Fibroblast of lung (primary cell): Measurements from ENCODE around the gene MGST2. TPM values are rescaled to one million over a fixed set of nuclear protein-coding genes. Genes with fewer than 3 reads are reported as not detected.

Experiments used
- DNase-seq, 2 donors: peaks; one replicate each; pipeline versions ENCODE4 v3.0.0 to v3.0.0-alpha.2; 2010; ENCODE audit warnings: low read depth in 2 of 2
- H2AFZ ChIP-seq: 2 replicates; pipeline ENCODE4 v1.5.1; 2012; ENCODE audit warnings: low read length, control low read depth, inconsistent platforms
- H3K27ac ChIP-seq: 2 replicates; pipeline ENCODE4 v1.5.1; 2011; ENCODE audit warnings: low read length, control low read depth; ENCODE audit not compliant: insufficient read depth
- H3K27me3 ChIP-seq: 2 replicates; pipeline ENCODE4 v1.5.1; 2011; ENCODE audit warnings: mild to moderate bottlenecking, low read length; ENCODE audit not compliant: control insufficient read depth, insufficient read depth
- H3K36me3 ChIP-seq: 2 replicates; pipeline ENCODE4 v1.5.1; 2011; ENCODE audit warnings: low read length; ENCODE audit not compliant: control insufficient read depth, insufficient read depth
- H3K4me1 ChIP-seq: 2 replicates; pipeline ENCODE4 v1.5.1; 2011; ENCODE audit warnings: low read length; ENCODE audit not compliant: control insufficient read depth, insufficient read depth; ENCODE audit errors: extremely low read depth
- H3K4me2 ChIP-seq: 2 replicates; pipeline ENCODE4 v1.5.1; 2011; ENCODE audit warnings: low read length, control low read depth; ENCODE audit not compliant: insufficient read depth; ENCODE audit errors: extremely low read depth
- H3K4me3 ChIP-seq, 4 experiments: fragments of 200-600 bp in 1 of 4; sonication (generic) in 1 of 4; replicated peaks in 1 of 4; 2 replicates each; pipeline ENCODE4 v1.5.1; 2011 to 2016; ENCODE audit warnings: low read length in 4 of 4, low read depth in 3 of 4, mild to moderate bottlenecking in 3 of 4, control low read depth in 2 of 4, inconsistent platforms in 1 of 4, mixed read lengths in 1 of 4; ENCODE audit not compliant: insufficient read depth in 1 of 4; ENCODE audit errors: control extremely low read depth in 1 of 4
- H3K79me2 ChIP-seq: 2 replicates; pipeline ENCODE4 v1.5.1; 2012; ENCODE audit warnings: mild to moderate bottlenecking, low read length, inconsistent platforms; ENCODE audit not compliant: control insufficient read depth, insufficient read depth
- H3K9ac ChIP-seq: 2 replicates; pipeline ENCODE4 v1.5.1; 2011; ENCODE audit warnings: mild to moderate bottlenecking, low read length, control low read depth; ENCODE audit not compliant: insufficient read depth
- H3K9me3 ChIP-seq: 2 replicates; pipeline ENCODE4 v1.5.1; 2012; ENCODE audit warnings: low read depth, low read length; ENCODE audit not compliant: control insufficient read depth, insufficient read depth
- H4K20me1 ChIP-seq: 2 replicates; pipeline ENCODE4 v1.5.1; 2011; ENCODE audit warnings: low read length; ENCODE audit not compliant: control insufficient read depth, insufficient read depth; ENCODE audit errors: extremely low read depth
- CTCF ChIP-seq, 2 donors: IDR thresholded peaks in 1 of 2; conservative IDR thresholded peaks in 1 of 2; 1 replicate in 1 of 2; 2 replicates in 1 of 2; pipeline ENCODE4 v1.5.1; 2011 to 2012; ENCODE audit warnings: low read length in 2 of 2, control low read depth in 1 of 2, inconsistent platforms in 1 of 2, low read depth in 1 of 2, mild to moderate bottlenecking in 1 of 2
- EZH2 ChIP-seq: IDR thresholded peaks from 2 replicates; pipeline ENCODE4 v1.5.1; 2012; ENCODE audit warnings: low read length, control low read depth, mild to moderate bottlenecking; ENCODE audit errors: missing control alignments
- polyA plus RNA-seq, 2 donors: library from polyadenylated mRNA; depleted of rRNA in 1 of 2; stranded (reverse) in 1 of 2; unstranded in 1 of 2; fragments of >200 nt; gene quantifications; 2 replicates each; pipeline ENCODE4 v1.2.1, GENCODE V29; 2011 to 2012; ENCODE audit warnings: missing spikeins in 1 of 2
- total RNA-seq: library from RNA; depleted of rRNA; stranded (reverse); fragments of >200 nt; gene quantifications from 2 replicates; pipeline ENCODE4 v1.2.1, GENCODE V29; 2014

Gene MGST2
- total and polyA plus RNA-seq, 2 donors (not counting 1 experiment from before 2014, with no cell fraction given), result 5.3 to 20.1 TPM

- no peaks in the 10 kb centered on the region for H3K36me3 ChIP-seq
- H4K20me1 ChIP-seq, result no peaks in the 10 kb centered on the region
- DNase-seq, result no peak
- H2AFZ ChIP-seq, result no peak overlapping the region
- no peaks in the 10 kb centered on the region for H3K79me2 ChIP-seq
- H3K9ac ChIP-seq, result no peak overlapping the region
- TF ChIP-seq EZH2 (no peak), CTCF (conservative IDR thresholded peaks at IDR 0.05 in 1 of 2, IDR thresholded peaks at IDR 0.05 in 1 of 2; ENCODE audit: low read depth in 1 of 2, low read length in 2 of 2) (no peak)
- H3K4me2 ChIP-seq, result no peak overlapping the region
- H3K9me3 ChIP-seq, result no peaks in the 10 kb centered on the region
- H3K27me3 ChIP-seq, result no peaks in the 10 kb centered on the region
- H3K4me1 ChIP-seq, result peaks cover 2% of the 10 kb centered on the region
- no peak overlapping the region for H3K27ac ChIP-seq
- no peak overlapping the region for H3K4me3 ChIP-seq
These were observed 16.7 kb downstream of the MGST2 start for GRCh38 chr4:139682309-139682708.

DNA sequence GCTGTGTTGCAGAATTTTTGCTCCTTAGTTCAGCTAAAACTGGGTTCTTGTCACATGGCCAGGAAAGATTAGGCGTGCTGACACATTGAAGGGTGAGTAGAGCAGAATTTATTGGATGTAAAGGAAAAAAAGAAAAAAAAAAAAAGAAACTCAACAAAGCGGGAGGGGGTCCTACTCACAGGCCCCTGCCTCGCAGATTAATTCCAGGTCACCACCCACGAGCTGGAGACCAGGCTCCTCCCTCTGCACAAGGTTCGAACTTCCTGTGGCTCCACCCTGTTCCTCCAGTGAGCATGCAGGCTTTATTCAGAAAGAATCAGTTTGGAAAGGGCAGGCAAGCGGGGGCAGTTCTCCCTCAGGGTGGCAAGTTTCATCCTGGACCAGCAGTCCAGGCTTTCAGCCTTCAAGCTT, 17.1 kb downstream of the MGST2 start:
- H3K36me3 ChIP-seq, result no peaks in the 10 kb centered on the region
- no peak overlapping the region for H3K27ac ChIP-seq
- DNase-seq, result peak in 1 of 2 donors; percentile 49
- H4K20me1 ChIP-seq, result no peaks in the 10 kb centered on the region
- H2AFZ ChIP-seq, result no peak overlapping the region
- TF ChIP-seq CTCF (conservative IDR thresholded peaks at IDR 0.05 in 1 of 2, IDR thresholded peaks at IDR 0.05 in 1 of 2; ENCODE audit: low read depth in 1 of 2, low read length in 2 of 2), result no peak
- no peak for TF ChIP-seq EZH2
- no peak overlapping the region for H3K4me3 ChIP-seq
- H3K4me1 ChIP-seq, result peaks cover 2% of the 10 kb centered on the region
- no peak overlapping the region for H3K4me2 ChIP-seq
- H3K27me3 ChIP-seq, result no peaks in the 10 kb centered on the region
- H3K9ac ChIP-seq, result no peak overlapping the region
- H3K9me3 ChIP-seq, result no peaks in the 10 kb centered on the region
- H3K79me2 ChIP-seq, result no peaks in the 10 kb centered on the region

DNA sequence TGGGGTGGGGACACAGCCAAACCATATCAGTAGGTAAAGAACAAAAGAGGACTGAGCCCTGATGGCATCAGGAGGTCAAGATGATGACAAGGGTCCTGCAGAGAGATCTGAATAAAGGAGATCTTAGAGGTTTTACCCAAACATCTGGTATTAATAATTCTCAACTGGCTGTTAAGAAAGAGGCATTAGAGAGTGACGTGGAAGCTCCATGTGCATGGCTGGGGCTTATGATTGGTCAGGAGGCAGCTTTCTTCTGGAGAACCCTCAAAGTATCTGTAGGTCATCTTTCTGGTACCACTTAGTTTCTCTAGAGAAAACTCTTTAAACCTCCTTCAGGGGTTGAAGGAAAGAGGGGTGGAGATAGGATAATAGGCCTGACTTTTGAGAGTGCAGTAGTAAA, 18.7 kb downstream of the MGST2 start:
- DNase-seq, result peak in 1 of 2 donors; percentile 10
- no peaks in the 10 kb centered on the region for H3K9me3 ChIP-seq
- no peak overlapping the region for H3K4me3 ChIP-seq
- peaks cover 2% of the 10 kb centered on the region for H3K4me1 ChIP-seq
- no peak overlapping the region for H3K9ac ChIP-seq
- no peaks in the 10 kb centered on the region for H4K20me1 ChIP-seq
- H3K79me2 ChIP-seq, result no peaks in the 10 kb centered on the region
- no peak overlapping the region for H3K4me2 ChIP-seq
- no peak overlapping the region for H3K27ac ChIP-seq
- TF ChIP-seq EZH2, result no peak
- TF ChIP-seq CTCF (conservative IDR thresholded peaks at IDR 0.05 in 1 of 2, IDR thresholded peaks at IDR 0.05 in 1 of 2; ENCODE audit: low read depth in 1 of 2, low read length in 2 of 2), result no peak
- H3K36me3 ChIP-seq, result no peaks in the 10 kb centered on the region
- no peaks in the 10 kb centered on the region for H3K27me3 ChIP-seq
- no peak overlapping the region for H2AFZ ChIP-seq
